Measurements from ENCODE around the gene C11orf87. TPM values are rescaled to one million over a fixed set of nuclear protein-coding genes. Genes with fewer than 3 reads are reported as not detected.

C11orf87 gene
- total and polyA plus RNA-seq, 2 of the 4 experiments (the other 2 are of a cell fraction) = under 0.01 to 0.24 TPM

DNA sequence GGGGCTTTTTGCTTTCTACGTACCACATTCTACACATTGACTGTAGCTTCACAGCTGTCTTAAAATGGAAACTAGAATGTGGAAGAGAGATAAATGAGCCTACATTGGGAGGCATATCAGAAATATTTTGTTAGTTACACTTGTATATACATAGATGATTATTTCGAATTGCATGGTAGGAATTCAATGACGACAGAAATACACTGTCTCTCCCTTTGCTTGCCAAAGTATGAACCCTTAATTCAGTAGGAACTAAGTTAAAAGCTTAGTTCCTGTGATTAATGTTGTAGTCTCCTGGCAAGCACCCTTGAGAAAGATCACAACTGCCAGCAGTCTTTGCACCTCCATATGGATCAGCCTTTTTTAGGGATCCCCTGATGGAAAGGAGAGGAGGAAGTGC lies 10.1 kb downstream of the C11orf87 start:
- Histone ChIP-seq H3K27ac (ENCODE audit: insufficient read depth, low read length) (peak overlapping the region; percentile 93; the same call in 1 of the 2 replicates), H3K36me3 (ENCODE audit: control insufficient read depth, insufficient read depth, low read length) (no peaks in the 10 kb centered on the region), H4K20me1 (ENCODE audit: insufficient read depth, low read length) (no peaks in the 10 kb centered on the region), H4K5ac (ENCODE audit: low read depth, low read length) (peak overlapping the region; percentile 89; the same call in 1 of the 2 replicates), H2AFZ (replicated peaks; ENCODE audit: low read length, poor library complexity) (no peak overlapping the region), H3K9me3 (ENCODE audit: control insufficient read depth, insufficient read depth, low read length) (no peaks in the 10 kb centered on the region), H2AK9ac (replicated peaks; ENCODE audit: low read depth, low read length, poor library complexity) (no peak overlapping the region), H3K23ac (ENCODE audit: low read depth, low read length) (no peak overlapping the region; the same call in 1 of the 2 replicates), H3K4ac (ENCODE audit: low read depth, low read length) (peak overlapping the region; percentile 36), H3K4me3 (ENCODE audit: insufficient read depth, low read depth, low read length) (no peak overlapping the region), H3K14ac (replicated peaks; ENCODE audit: low read depth, low read length) (no peak overlapping the region), H3K18ac (ENCODE audit: low read depth, low read length) (peak overlapping the region; percentile 94), H3K4me2 (ENCODE audit: low read depth, low read length) (peak overlapping the region; percentile 65; the same call in 1 of the 2 replicates), H3K56ac (ENCODE audit: extremely low read depth, insufficient read depth, low read length) (0 out of 2 replicates have a peak overlapping the region, but pooled peaks have one; percentile 14), H4K8ac (ENCODE audit: low read depth in 2 of 2, low read length in 2 of 2) (peak overlapping the region; percentile 60; a peak in 3 of 4 replicates), H2BK5ac (ENCODE audit: low read depth, low read length, poor library complexity, severe bottlenecking) (peak overlapping the region; percentile 90), H3K9ac (ENCODE audit: low read depth, low read length) (peak overlapping the region; percentile 51; the same call in 1 of the 2 replicates), H2BK120ac (ENCODE audit: low read depth, low read length) (peak overlapping the region; percentile 72), H3K4me1 (ENCODE audit: control insufficient read depth, insufficient read depth, low read length) (peaks cover 7% of the 10 kb centered on the region; the same call in 1 of the 2 replicates), H4K91ac (ENCODE audit: insufficient read depth, low read depth, low read length) (peak overlapping the region; percentile 87; the same call in 1 of the 2 replicates), H2BK20ac (ENCODE audit: low read depth, low read length) (peak overlapping the region; percentile 82), H2BK15ac (ENCODE audit: low read depth, low read length) (peak overlapping the region; percentile 21; the same call in 1 of the 3 replicates), H3K79me1 (ENCODE audit: low read depth in 1 of 2, low read length in 2 of 2) (no peaks in the 10 kb centered on the region), H2AK5ac (ENCODE audit: low read depth, low read length) (no peak overlapping the region), H3K27me3 (ENCODE audit: control insufficient read depth, insufficient read depth, low read length) (no peaks in the 10 kb centered on the region), H3K9me1 (ENCODE audit: insufficient read depth, low read length) (no peaks in the 10 kb centered on the region)
- intact Hi-C loops (cut with micrococcal nuclease) (loop anchor here (5.0 kb wide), 2 partner anchors 120 to 505 kb away; no protein-coding TSS in a partner anchor), dilution Hi-C loops (cut with HindIII; ENCODE audit: low sequenced_read_pairs, unreplicated experiment) (no loop called here), in situ Hi-C loops (cut with MboI; ENCODE audit: low sequenced_read_pairs) (no loop called here)
- ChIA-PET POLR2A (ENCODE audit: unreplicated experiment) (interaction anchor here (0.6 kb wide), 1 partner anchor 72 kb away, joined by 3 read pairs; no protein-coding TSS in a partner anchor), CTCF (no interaction called here)
- TF ChIP-seq CHD1 (IDR thresholded peaks at IDR 0.05; ENCODE audit: low read depth, low read length) (no peak), SMC3 (IDR thresholded peaks at IDR 0.05; ENCODE audit: low read depth, low read length) (no peak), RFX5 (IDR thresholded peaks at IDR 0.05; ENCODE audit: low read depth, low read length) (no peak), MAFK (IDR thresholded peaks at IDR 0.05; ENCODE audit: low read depth, low read length) (no peak), CEBPB (IDR thresholded peaks at IDR 0.05; ENCODE audit: low read depth, low read length) (no peak), MAZ (IDR thresholded peaks at IDR 0.05; ENCODE audit: borderline replicate concordance, low read depth, low read length) (no peak), FOS (IDR thresholded peaks at IDR 0.05; ENCODE audit: low read depth, low read length) (no peak), RCOR1 (IDR thresholded peaks at IDR 0.05; ENCODE audit: insufficient replicate concordance, low read length) (no peak), NFE2L2 (IDR thresholded peaks at IDR 0.05; ENCODE audit: low read depth, low read length) (no peak), RAD21 (IDR thresholded peaks at IDR 0.05; ENCODE audit: low read length) (no peak), POLR2A (IDR thresholded peaks at IDR 0.05; ENCODE audit: low read depth, low read length) (no peak), MXI1 (IDR thresholded peaks at IDR 0.05; ENCODE audit: borderline replicate concordance, low read depth, low read length) (no peak), BHLHE40 (IDR thresholded peaks at IDR 0.05; ENCODE audit: low read depth, low read length) (no peak)
- TF ChIP-seq, protein P1, sequence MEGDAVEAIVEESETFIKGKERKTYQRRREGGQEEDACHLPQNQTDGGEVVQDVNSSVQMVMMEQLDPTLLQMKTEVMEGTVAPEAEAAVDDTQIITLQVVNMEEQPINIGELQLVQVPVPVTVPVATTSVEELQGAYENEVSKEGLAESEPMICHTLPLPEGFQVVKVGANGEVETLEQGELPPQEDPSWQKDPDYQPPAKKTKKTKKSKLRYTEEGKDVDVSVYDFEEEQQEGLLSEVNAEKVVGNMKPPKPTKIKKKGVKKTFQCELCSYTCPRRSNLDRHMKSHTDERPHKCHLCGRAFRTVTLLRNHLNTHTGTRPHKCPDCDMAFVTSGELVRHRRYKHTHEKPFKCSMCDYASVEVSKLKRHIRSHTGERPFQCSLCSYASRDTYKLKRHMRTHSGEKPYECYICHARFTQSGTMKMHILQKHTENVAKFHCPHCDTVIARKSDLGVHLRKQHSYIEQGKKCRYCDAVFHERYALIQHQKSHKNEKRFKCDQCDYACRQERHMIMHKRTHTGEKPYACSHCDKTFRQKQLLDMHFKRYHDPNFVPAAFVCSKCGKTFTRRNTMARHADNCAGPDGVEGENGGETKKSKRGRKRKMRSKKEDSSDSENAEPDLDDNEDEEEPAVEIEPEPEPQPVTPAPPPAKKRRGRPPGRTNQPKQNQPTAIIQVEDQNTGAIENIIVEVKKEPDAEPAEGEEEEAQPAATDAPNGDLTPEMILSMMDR (conservative IDR thresholded peaks at IDR 0.05; ENCODE audit: low read depth, low read length) = no peak
- TF ChIP-seq, protein P2, sequence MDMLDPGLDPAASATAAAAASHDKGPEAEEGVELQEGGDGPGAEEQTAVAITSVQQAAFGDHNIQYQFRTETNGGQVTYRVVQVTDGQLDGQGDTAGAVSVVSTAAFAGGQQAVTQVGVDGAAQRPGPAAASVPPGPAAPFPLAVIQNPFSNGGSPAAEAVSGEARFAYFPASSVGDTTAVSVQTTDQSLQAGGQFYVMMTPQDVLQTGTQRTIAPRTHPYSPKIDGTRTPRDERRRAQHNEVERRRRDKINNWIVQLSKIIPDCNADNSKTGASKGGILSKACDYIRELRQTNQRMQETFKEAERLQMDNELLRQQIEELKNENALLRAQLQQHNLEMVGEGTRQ (IDR thresholded peaks at IDR 0.05; ENCODE audit: low read depth, low read length) = no peak
- TF ChIP-seq, protein P3, sequence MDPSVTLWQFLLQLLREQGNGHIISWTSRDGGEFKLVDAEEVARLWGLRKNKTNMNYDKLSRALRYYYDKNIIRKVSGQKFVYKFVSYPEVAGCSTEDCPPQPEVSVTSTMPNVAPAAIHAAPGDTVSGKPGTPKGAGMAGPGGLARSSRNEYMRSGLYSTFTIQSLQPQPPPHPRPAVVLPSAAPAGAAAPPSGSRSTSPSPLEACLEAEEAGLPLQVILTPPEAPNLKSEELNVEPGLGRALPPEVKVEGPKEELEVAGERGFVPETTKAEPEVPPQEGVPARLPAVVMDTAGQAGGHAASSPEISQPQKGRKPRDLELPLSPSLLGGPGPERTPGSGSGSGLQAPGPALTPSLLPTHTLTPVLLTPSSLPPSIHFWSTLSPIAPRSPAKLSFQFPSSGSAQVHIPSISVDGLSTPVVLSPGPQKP (IDR thresholded peaks at IDR 0.05; ENCODE audit: borderline replicate concordance, low read depth, low read length) = no peak
- BruUV-seq (replicated peaks) = no TSS peak
- DNase-seq (peak; percentile 60), ATAC-seq (ENCODE audit: low read depth) (peak; percentile 74)
- no CpG with 5 or more reads among the region's 3 CpGs for WGBS, 2 experiments (ENCODE audit: extremely low coverage in 2 of 2, insufficient read length in 1 of 2)

All from IMR-90 (cell line).